Erythroblast (primary cell): ENCODE data around the gene DPP3.

Experiments
- GATA1 ChIP-seq: IDR thresholded peaks from 2 replicates; pipeline ENCODE4 v1.6.1; 2011; ENCODE audit warnings: low read depth, mild to moderate bottlenecking, control low read depth, low read length, moderate library complexity
- POLR2A ChIP-seq: IDR thresholded peaks from 2 replicates; pipeline ENCODE4 v1.6.1; 2011; ENCODE audit warnings: mild to moderate bottlenecking, low read length

- TF ChIP-seq POLR2A: no peak
- no peak for TF ChIP-seq GATA1
Observed at GRCh38 chr11:66497206-66497605, 17.0 kb downstream of the DPP3 start.
